ENCODE measurements around the gene IFT57.
A peak's percentile ranks its signal among the peaks of the same experiment; 100 is the strongest.
"Not testable (repeated sequence)": the region's sequence is repeated elsewhere in the genome, so short reads cannot be mapped to it uniquely, and the experiment has no call there.

Gene IFT57

GRCh38 chr3:108221911-108222852, at the start of gene IFT57:
IFT57 (minus strand) TSS chr3:108222424; CDS start chr3:108222322, 102 bp downstream.
- DNase-seq = peak; percentile 99

- DNase-seq = no peak
These were observed 49.4 kb upstream of the IFT57 start for GRCh38 chr3:108271626-108272025.

- not testable (repeated sequence) for DNase-seq
These were observed 46.0 kb upstream of the IFT57 start for GRCh38 chr3:108268235-108268634.

GRCh38 chr3:108264534-108265298, 42.5 kb upstream of the IFT57 start:
- DNase-seq = not testable (repeated sequence)

- DNase-seq = no peak
These were observed 32.9 kb upstream of the IFT57 start for GRCh38 chr3:108255131-108255530.

- DNase-seq = no peak
These were observed 29.6 kb upstream of the IFT57 start for GRCh38 chr3:108251844-108252243.

GRCh38 chr3:108251265-108251664, 29.0 kb upstream of the IFT57 start:
- DNase-seq = no peak

- DNase-seq = no peak
These were observed 28.4 kb upstream of the IFT57 start for GRCh38 chr3:108250626-108251025.

GRCh38 chr3:108243243-108243642, 21.0 kb upstream of the IFT57 start:
- DNase-seq = no peak

- no peak for DNase-seq
These were observed 20.6 kb upstream of the IFT57 start for GRCh38 chr3:108242776-108243175.

- DNase-seq = no peak
These were observed 19.5 kb upstream of the IFT57 start for GRCh38 chr3:108241721-108242120.

GRCh38 chr3:108241146-108241545, 18.9 kb upstream of the IFT57 start:
- no peak for DNase-seq

- no peak for DNase-seq
These were observed 16.9 kb upstream of the IFT57 start for GRCh38 chr3:108239082-108239481.

- DNase-seq = no peak
These were observed 13.1 kb upstream of the IFT57 start for GRCh38 chr3:108235290-108235689.

- DNase-seq = no peak
These were observed 12.2 kb upstream of the IFT57 start for GRCh38 chr3:108234387-108234957.

GRCh38 chr3:108228286-108228685, 6.1 kb upstream of the IFT57 start:
- DNase-seq = no peak

GRCh38 chr3:108227131-108227530, 4.9 kb upstream of the IFT57 start:
- DNase-seq = no peak

- no peak for DNase-seq
These were observed 3.0 kb upstream of the IFT57 start for GRCh38 chr3:108225221-108225620.

GRCh38 chr3:108223928-108224327, 1.7 kb upstream of the IFT57 start:
- no peak for DNase-seq

GRCh38 chr3:108222853-108223565, 785 bp upstream of the IFT57 start:
- no peak for DNase-seq

GRCh38 chr3:108221393-108221792, 831 bp downstream of the IFT57 start:
- DNase-seq = no peak

GRCh38 chr3:108219336-108219735, 2.9 kb downstream of the IFT57 start:
- no peak for DNase-seq

- no peak for DNase-seq
These were observed 3.4 kb downstream of the IFT57 start for GRCh38 chr3:108218811-108219210.
